ENCODE data around the gene ZC3H7B. TPM values are rescaled to one million over a fixed set of nuclear protein-coding genes. Genes with fewer than 3 reads are reported as not detected.
"Not testable (repeated sequence)": the region's sequence is repeated elsewhere in the genome, so short reads cannot be mapped to it uniquely, and the experiment has no call there.

ZC3H7B gene
- total and polyA plus RNA-seq, 12 donors = 21.4 to 51.5 (median 36.0) TPM

- ATAC-seq (no peak), DNase-seq (peak in 1 of 2 donors; percentile 23)
- Histone ChIP-seq H3K4me1 (peaks cover 0 to 27% (median 11%) of the 10 kb centered on the region in 9 donors), H3K36me3 (peaks cover 0 to 100% (median 29%) of the 10 kb centered on the region in 9 donors), H3K27ac (no peak overlapping the region), H3K27me3 (no peaks in the 10 kb centered on the region), H3K9me3 (no peaks in the 10 kb centered on the region), H3K4me3 (no peak overlapping the region)
- intact Hi-C loops (cut with DNase I) = no loop called here
- TF ChIP-seq, protein P1, sequence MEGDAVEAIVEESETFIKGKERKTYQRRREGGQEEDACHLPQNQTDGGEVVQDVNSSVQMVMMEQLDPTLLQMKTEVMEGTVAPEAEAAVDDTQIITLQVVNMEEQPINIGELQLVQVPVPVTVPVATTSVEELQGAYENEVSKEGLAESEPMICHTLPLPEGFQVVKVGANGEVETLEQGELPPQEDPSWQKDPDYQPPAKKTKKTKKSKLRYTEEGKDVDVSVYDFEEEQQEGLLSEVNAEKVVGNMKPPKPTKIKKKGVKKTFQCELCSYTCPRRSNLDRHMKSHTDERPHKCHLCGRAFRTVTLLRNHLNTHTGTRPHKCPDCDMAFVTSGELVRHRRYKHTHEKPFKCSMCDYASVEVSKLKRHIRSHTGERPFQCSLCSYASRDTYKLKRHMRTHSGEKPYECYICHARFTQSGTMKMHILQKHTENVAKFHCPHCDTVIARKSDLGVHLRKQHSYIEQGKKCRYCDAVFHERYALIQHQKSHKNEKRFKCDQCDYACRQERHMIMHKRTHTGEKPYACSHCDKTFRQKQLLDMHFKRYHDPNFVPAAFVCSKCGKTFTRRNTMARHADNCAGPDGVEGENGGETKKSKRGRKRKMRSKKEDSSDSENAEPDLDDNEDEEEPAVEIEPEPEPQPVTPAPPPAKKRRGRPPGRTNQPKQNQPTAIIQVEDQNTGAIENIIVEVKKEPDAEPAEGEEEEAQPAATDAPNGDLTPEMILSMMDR (IDR thresholded peaks at IDR 0.05) = no peak
- WGBS, 2 donors = 75 to 78% methylated on average over 20 of the region's 20 CpGs
These were observed 44.8 kb upstream of the ZC3H7B start for GRCh38 chr22:41256254-41257253.

GRCh38 chr22:41257696-41258095 lies 43.6 kb upstream of the ZC3H7B start:
- peak overlapping the region in 1 of 10 donors; percentile 35 for H3K27ac ChIP-seq
- no peaks in the 10 kb centered on the region for H3K9me3 ChIP-seq
- no peaks in the 10 kb centered on the region for H3K27me3 ChIP-seq
- WGBS, 2 donors = 83 to 85% methylated on average over 11 of the region's 11 CpGs
- H3K4me1 ChIP-seq = peaks cover 0 to 34% (median 12%) of the 10 kb centered on the region in 9 donors
- H3K36me3 ChIP-seq = peaks cover 0 to 100% (median 32%) of the 10 kb centered on the region in 9 donors
- intact Hi-C loops (cut with DNase I) = no loop called here
- no peak overlapping the region for H3K4me3 ChIP-seq
- ATAC-seq = no peak
- no peak for DNase-seq
- TF ChIP-seq, protein P1 (IDR thresholded peaks at IDR 0.05) = no peak

DNA sequence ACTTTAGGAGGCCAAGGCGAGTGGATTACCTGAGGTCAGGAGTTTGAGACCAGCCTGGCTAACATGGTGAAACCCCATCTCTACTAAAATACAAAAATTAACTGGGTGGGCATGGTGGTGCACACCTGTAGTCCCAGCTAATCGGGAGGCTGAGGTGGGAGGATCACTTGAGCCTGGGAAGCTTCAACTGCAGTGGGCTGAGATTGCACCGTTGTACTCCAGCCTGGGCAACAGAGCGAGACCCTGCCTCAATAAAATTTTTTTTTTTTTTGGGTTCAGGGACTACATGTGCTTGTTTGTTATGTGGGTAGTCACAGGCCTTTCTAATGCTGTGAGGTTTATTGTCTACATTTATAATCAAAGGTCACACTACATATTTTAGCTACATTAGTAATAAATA lies 41.6 kb upstream of the ZC3H7B start:
- not testable (repeated sequence) for H3K4me3 ChIP-seq, H3K27me3 ChIP-seq, ATAC-seq, H3K9me3 ChIP-seq, DNase-seq
- Histone ChIP-seq H3K4me1 (peaks cover 0 to 38% (median 17%) of the 10 kb centered on the region in 9 donors), H3K27ac (peak overlapping the region in 7 of 10 donors; percentile 55 to 88 (median 83)), H3K36me3 (peaks cover 0 to 100% (median 40%) of the 10 kb centered on the region in 9 donors)
- WGBS, 2 donors = 98% methylated on average over 4 of the region's 4 CpGs
- intact Hi-C loops (cut with DNase I) = loop anchor here in 1 of 10 donors (2.0 kb wide), 1 partner anchor 63 kb away; no protein-coding TSS in a partner anchor

- no peaks in the 10 kb centered on the region for H3K27me3 ChIP-seq
- peak overlapping the region; percentile 44 to 88 (median 82) for H3K27ac ChIP-seq
- intact Hi-C loops (cut with DNase I) = loop anchor here in 1 of 10 donors (2.0 kb wide), 1 partner anchor 64 kb away; no protein-coding TSS in a partner anchor
- H3K4me3 ChIP-seq = no peak overlapping the region
- TF ChIP-seq, protein P1 (IDR thresholded peaks at IDR 0.05) = no peak
- 59 to 78% methylated on average over 7 of the region's 7 CpGs for WGBS, 2 donors
- H3K36me3 ChIP-seq = peaks cover 0 to 99% (median 43%) of the 10 kb centered on the region in 9 donors
- peaks cover 0 to 38% (median 17%) of the 10 kb centered on the region in 9 donors for H3K4me1 ChIP-seq
- ATAC-seq (peak; percentile 84 to 95 (median 92)), DNase-seq (peak; percentile 74 to 75)
- no peaks in the 10 kb centered on the region for H3K9me3 ChIP-seq
These were observed 40.5 kb upstream of the ZC3H7B start for GRCh38 chr22:41260871-41261270.
